GM12872 (cell line): ENCODE data around the gene SLIT1.

Source experiments
- CTCF ChIP-seq: IDR thresholded peaks from 3 replicates; pipeline ENCODE4 v1.5.1; 2011; ENCODE audit warnings: low read depth, mild to moderate bottlenecking, low read length, moderate library complexity; ENCODE audit not compliant: insufficient read depth

Gene SLIT1

DNA sequence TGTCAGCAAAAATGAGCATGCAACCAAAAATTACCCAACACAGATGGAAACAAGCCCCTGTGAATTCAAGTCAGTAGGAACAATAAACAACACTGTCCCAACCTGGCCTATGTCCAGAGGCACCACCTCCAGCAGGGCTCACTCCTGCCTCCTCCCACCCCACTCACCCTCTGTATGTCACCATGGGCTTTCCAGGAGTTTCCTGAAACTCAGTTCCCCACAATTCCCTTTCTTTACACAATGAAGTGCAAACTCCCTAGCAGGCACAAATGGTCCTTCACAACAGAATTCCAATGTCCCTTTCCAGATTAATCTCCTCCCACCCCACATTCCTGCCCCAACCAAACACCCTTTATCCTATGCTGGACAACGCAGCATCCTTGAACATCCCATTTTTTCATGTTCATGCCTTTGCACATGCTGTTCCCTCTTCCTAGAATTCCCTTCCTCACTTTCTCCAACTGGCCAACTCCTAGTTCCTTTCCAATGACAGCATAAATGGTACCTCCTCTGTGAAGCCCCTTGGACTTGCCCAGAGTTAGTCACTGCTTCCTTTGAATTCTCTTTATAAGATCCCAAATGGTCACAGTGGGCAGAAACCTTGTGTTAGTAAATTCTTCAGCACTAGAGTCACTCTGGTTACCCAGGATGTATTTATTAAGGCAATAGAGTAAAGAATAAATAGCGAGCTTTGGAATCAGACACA is 157.5 kb downstream of the SLIT1 start:
- TF ChIP-seq CTCF = no peak

- TF ChIP-seq CTCF = peak; percentile 82
Measured at GRCh38 chr10:97025613-97026242, 160.0 kb downstream of the SLIT1 start.

GRCh38 chr10:97024168-97025073 is 161.3 kb downstream of the SLIT1 start:
- no peak for TF ChIP-seq CTCF

- TF ChIP-seq CTCF = no peak
Measured at GRCh38 chr10:97023401-97024167, 162.2 kb downstream of the SLIT1 start.

- TF ChIP-seq CTCF = no peak
Measured at GRCh38 chr10:97022616-97023015, 163.1 kb downstream of the SLIT1 start.

DNA sequence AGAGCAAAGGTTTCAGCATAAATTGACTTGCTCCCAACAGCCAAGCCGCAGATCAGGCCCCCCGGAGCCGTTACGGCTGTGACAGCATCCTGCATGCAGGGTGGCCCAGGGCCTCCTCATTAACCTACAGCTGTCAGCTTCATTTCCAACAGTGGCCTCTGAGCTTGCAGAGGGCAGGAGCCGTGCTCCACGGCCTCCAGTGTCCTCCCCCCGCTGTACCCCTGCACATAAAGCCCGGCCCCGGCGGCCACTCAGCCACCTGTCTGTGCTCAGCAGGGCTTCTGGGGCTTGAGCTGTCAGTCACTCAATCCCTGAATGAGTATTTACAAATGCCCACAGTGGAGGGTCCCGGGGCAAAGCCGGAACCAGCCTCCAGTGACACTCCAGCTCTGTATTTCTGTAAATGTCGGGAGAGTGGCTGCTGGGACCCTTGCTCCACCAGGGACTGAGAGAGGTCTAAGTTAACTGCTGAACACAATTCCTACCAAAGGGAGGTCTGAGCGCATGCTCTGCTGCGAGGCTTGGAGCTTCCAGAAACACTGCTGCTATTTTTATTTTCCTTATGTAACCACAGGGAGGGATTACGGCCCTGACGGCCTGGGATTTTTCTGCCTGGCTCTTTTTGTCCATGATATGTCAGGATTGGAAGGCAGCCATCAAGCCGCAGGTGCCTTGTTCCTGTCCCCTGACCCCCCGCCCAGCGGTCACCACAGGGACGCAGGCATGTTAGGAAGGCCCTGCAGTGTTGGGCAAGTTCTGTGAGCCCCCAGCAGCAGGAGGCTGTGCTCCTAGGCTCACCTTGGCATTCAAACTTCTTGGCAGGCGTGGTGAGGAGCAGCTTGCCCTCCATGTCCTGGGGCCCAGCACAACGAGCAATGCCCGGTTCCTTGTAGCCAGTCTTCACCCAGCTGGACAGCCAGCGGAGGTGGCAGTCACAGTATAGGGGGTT is 165.0 kb downstream of the SLIT1 start:
- no peak for TF ChIP-seq CTCF
